Measurements from ENCODE around the gene GTF3C2.

Gene GTF3C2

GRCh38 chr2:27296481-27296880, 60.1 kb downstream of the GTF3C2 start:
- no peak for DNase-seq (ENCODE audit: low read depth)

GRCh38 chr2:27294928-27295327, 61.6 kb downstream of the GTF3C2 start:
- DNase-seq (ENCODE audit: low read depth): no peak

- no peak for DNase-seq (ENCODE audit: low read depth)
These were observed 64.7 kb downstream of the GTF3C2 start for GRCh38 chr2:27291865-27292264.

- DNase-seq (ENCODE audit: low read depth): no peak
These were observed 66.0 kb downstream of the GTF3C2 start for GRCh38 chr2:27290549-27290948.

- DNase-seq (ENCODE audit: low read depth): no peak
These were observed 68.0 kb downstream of the GTF3C2 start for GRCh38 chr2:27288610-27289009.

GRCh38 chr2:27285481-27285880, 71.1 kb downstream of the GTF3C2 start:
- DNase-seq (ENCODE audit: low read depth): no peak

GRCh38 chr2:27284996-27285395, 71.6 kb downstream of the GTF3C2 start:
- no peak for DNase-seq (ENCODE audit: low read depth)

GRCh38 chr2:27282892-27283291, 73.7 kb downstream of the GTF3C2 start:
- no peak for DNase-seq (ENCODE audit: low read depth)

GRCh38 chr2:27281855-27282559, 74.6 kb downstream of the GTF3C2 start, which contains the start of gene TRIM54:
TRIM54 (plus strand) TSS chr2:27282429; CDS start chr2:27282732, 303 bp downstream.
- DNase-seq (ENCODE audit: low read depth): no peak

GRCh38 chr2:27281442-27281841, 75.1 kb downstream of the GTF3C2 start:
- no peak for DNase-seq (ENCODE audit: low read depth)

GRCh38 chr2:27280826-27281225, 75.7 kb downstream of the GTF3C2 start:
- DNase-seq (ENCODE audit: low read depth): no peak

GRCh38 chr2:27278010-27278409, 78.6 kb downstream of the GTF3C2 start:
- no peak for DNase-seq (ENCODE audit: low read depth)

All from HS-5 (cell line).